Measurements from ENCODE around the gene SERPINB8.

SERPINB8 gene

DNA sequence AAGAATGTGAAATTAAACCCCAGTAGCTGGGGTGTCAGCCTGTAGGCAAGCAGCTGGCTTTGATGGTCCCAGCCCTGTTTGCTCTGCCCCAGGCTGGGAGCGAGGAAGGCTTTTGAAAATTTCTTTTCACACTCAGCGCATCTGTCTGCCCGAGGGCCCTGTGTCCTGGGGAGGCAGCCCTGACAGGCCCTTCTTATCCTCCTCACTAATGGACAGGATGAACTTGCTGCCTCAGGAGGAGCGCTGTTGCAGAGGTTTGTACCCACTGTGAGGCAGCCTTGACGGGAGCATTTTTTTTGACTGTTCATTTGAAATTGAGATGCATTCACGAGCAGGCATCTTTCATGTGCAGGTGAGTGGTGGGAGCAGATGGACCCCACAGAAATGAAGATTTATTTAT lies 62.4 kb downstream of the SERPINB8 start:
- Histone ChIP-seq H3K9me3 (ENCODE audit: control insufficient read depth, low read length) (no peaks in the 10 kb centered on the region), H3K27ac (ENCODE audit: insufficient read depth, low read length, poor library complexity, severe bottlenecking) (no peak overlapping the region), H3K36me3 (ENCODE audit: control insufficient read depth, insufficient read depth, low read length) (no peaks in the 10 kb centered on the region), H3K4me1 (ENCODE audit: control insufficient read depth, insufficient read depth, low read length, poor library complexity, severe bottlenecking) (no peaks in the 10 kb centered on the region), H3K27me3 (replicated peaks; ENCODE audit: control insufficient read depth, insufficient read depth, low read length, poor library complexity, severe bottlenecking) (no peaks in the 10 kb centered on the region), H3K4me3 (ENCODE audit: insufficient read depth, low read depth, low read length, poor library complexity, severe bottlenecking) (no peak overlapping the region)
- no peak for DNase-seq

DNA sequence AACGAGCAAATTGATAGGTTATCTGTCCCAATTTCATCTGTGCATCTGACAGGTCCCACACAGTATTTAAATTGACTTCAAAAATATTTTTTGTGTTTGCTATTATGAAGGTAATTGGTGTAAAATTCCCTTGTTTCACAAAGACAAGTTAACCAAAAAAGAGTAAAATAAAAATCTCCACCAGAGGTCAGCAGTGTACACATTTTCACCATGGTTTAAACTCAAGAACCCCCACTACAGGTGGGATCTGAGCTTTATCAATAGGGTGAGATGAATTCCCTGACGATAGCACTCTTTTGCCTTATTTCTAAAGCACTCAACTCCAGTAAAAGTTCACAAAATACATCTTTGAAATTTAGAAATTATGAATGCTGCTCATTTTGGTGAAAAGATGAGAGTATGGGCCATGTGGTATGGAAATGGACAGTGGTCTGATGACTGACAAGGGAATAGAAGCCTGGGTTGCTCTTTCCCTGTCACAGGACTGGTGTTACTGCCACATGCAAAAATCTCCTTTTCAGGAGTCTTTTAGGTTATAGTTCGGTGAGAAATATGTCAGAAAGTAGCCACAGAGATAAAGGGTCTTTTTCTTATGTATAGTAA lies 68.0 kb downstream of the SERPINB8 start:
- no peak overlapping the region for H3K4me3 ChIP-seq (ENCODE audit: insufficient read depth, low read depth, low read length, poor library complexity, severe bottlenecking)
- no peaks in the 10 kb centered on the region for H3K36me3 ChIP-seq (ENCODE audit: control insufficient read depth, insufficient read depth, low read length)
- no peaks in the 10 kb centered on the region for H3K9me3 ChIP-seq (ENCODE audit: control insufficient read depth, low read length)
- no peak overlapping the region for H3K27ac ChIP-seq (ENCODE audit: insufficient read depth, low read length, poor library complexity, severe bottlenecking)
- H3K27me3 ChIP-seq (replicated peaks; ENCODE audit: control insufficient read depth, insufficient read depth, low read length, poor library complexity, severe bottlenecking): no peaks in the 10 kb centered on the region
- DNase-seq: no peak
- no peaks in the 10 kb centered on the region for H3K4me1 ChIP-seq (ENCODE audit: control insufficient read depth, insufficient read depth, low read length, poor library complexity, severe bottlenecking)
